GM12878 (cell line): ENCODE results near the gene RAE1. TPM values are rescaled to one million over a fixed set of nuclear protein-coding genes. Genes with fewer than 3 reads are reported as not detected.

Experiments
- BACH1 ChIP-seq: fragments of 450-650 bp; IDR thresholded peaks from 2 replicates; pipeline ENCODE4 v1.6.1; 2017; ENCODE audit warnings: mild to moderate bottlenecking, borderline replicate concordance
- BHLHE40 ChIP-seq, 2 experiments: fragments of 450-650 bp in 1 of 2; IDR thresholded peaks; 2 replicates each; pipeline ENCODE4 v1.6.1; 2011 to 2017; ENCODE audit warnings: low read depth in 2 of 2, borderline replicate concordance in 1 of 2, improper control_type of control experiment in 1 of 2, low read length in 1 of 2, mild to moderate bottlenecking in 1 of 2
- BMI1 ChIP-seq: fragments of 450-650 bp; IDR thresholded peaks from 2 replicates; pipeline ENCODE4 v1.6.1; 2016; ENCODE audit warnings: mild to moderate bottlenecking, moderate library complexity, borderline replicate concordance
- CBX5 ChIP-seq: sonication (generic); IDR thresholded peaks from 2 replicates; pipeline ENCODE4 v1.6.1; 2016; ENCODE audit warnings: low read depth, moderate library complexity, mild to moderate bottlenecking, inconsistent platforms
- CHD2 ChIP-seq: IDR thresholded peaks from 2 replicates; pipeline ENCODE4 v1.6.1; 2011; ENCODE audit warnings: low read depth, low read length, improper control_type of control experiment, borderline replicate concordance
- ESRRA ChIP-seq: IDR thresholded peaks from 2 replicates; pipeline ENCODE4 v1.6.1; 2012; ENCODE audit warnings: mild to moderate bottlenecking, low read length, improper control_type of control experiment
- HCFC1 ChIP-seq: fragments of 150-350 bp; IDR thresholded peaks from 2 replicates; pipeline ENCODE4 v1.6.1; 2014; ENCODE audit warnings: low read length
- IKZF2 ChIP-seq, 2 experiments: fragments of 450-650 bp; IDR thresholded peaks; 2 replicates each; pipeline ENCODE4 v1.6.1; 2017; ENCODE audit warnings: mild to moderate bottlenecking in 2 of 2, moderate library complexity in 2 of 2
- IRF4 ChIP-seq: IDR thresholded peaks from 2 replicates; pipeline ENCODE4 v1.6.1; 2011; ENCODE audit warnings: low read depth, low read length
- MXI1 ChIP-seq: fragments of 150-350 bp; IDR thresholded peaks from 2 replicates; pipeline ENCODE4 v1.6.1; 2011; ENCODE audit warnings: low read depth, mild to moderate bottlenecking, inconsistent platforms, low read length, improper control_type of control experiment
- NFXL1 ChIP-seq: fragments of 450-650 bp; IDR thresholded peaks from 2 replicates; pipeline ENCODE4 v1.6.1; 2017; ENCODE audit warnings: antibody characterized with exemption, mild to moderate bottlenecking, borderline replicate concordance
- NFYA ChIP-seq: IDR thresholded peaks from 2 replicates; pipeline ENCODE4 v1.6.1; 2011; ENCODE audit warnings: low read depth, mild to moderate bottlenecking, low read length, improper control_type of control experiment, borderline replicate concordance
- NR2C1 ChIP-seq: fragments of 450-650 bp; IDR thresholded peaks from 2 replicates; pipeline ENCODE4 v1.6.1; 2017; ENCODE audit warnings: antibody characterized with exemption, mild to moderate bottlenecking, moderate library complexity
- NRF1 ChIP-seq: conservative IDR thresholded peaks from 2 replicates; pipeline ENCODE4 v1.6.1; 2011; ENCODE audit warnings: mild to moderate bottlenecking, low read depth, low read length, improper control_type of control experiment
- PAX5 ChIP-seq: IDR thresholded peaks from 2 replicates; pipeline ENCODE4 v1.6.1; 2011; ENCODE audit warnings: low read depth, low read length, borderline replicate concordance
- POLR2AphosphoS2 ChIP-seq: IDR thresholded peaks from 2 replicates; pipeline ENCODE4 v1.6.1; 2011; ENCODE audit warnings: low read depth, mild to moderate bottlenecking, low read length, improper control_type of control experiment, moderate library complexity
- POLR2AphosphoS5 ChIP-seq: IDR thresholded peaks from 2 replicates; pipeline ENCODE4 v1.6.1; 2011; ENCODE audit warnings: mild to moderate bottlenecking, low read length, inconsistent platforms
- RB1 ChIP-seq: fragments of 450-650 bp; formaldehyde crosslinking; IDR thresholded peaks from 2 replicates; pipeline ENCODE4 v1.6.1; 2017; ENCODE audit warnings: mild to moderate bottlenecking, borderline replicate concordance
- SPI1 ChIP-seq: IDR thresholded peaks from 2 replicates; pipeline ENCODE4 v1.6.1; 2011; ENCODE audit warnings: low read depth, mild to moderate bottlenecking, low read length, moderate library complexity, borderline replicate concordance; ENCODE audit not compliant: insufficient read depth
- TARDBP ChIP-seq: IDR thresholded peaks from 2 replicates; pipeline ENCODE4 v1.6.1; 2016; ENCODE audit warnings: borderline replicate concordance
- WRNIP1 ChIP-seq: IDR thresholded peaks from 2 replicates; pipeline ENCODE4 v1.6.1; 2011; ENCODE audit warnings: low read depth, low read length, improper control_type of control experiment, borderline replicate concordance
- YY1 ChIP-seq: IDR thresholded peaks from 2 replicates; pipeline ENCODE4 v1.6.1; 2011; ENCODE audit warnings: low read depth, mild to moderate bottlenecking, low read length
- ZNF384 ChIP-seq: IDR thresholded peaks from 2 replicates; pipeline ENCODE4 v1.6.1; 2012; ENCODE audit warnings: low read depth, mild to moderate bottlenecking, low read length, improper control_type of control experiment, borderline replicate concordance
- polyA plus RNA-seq, 11 experiments: library from polyadenylated mRNA; depleted of rRNA in 4 of 11; unstranded in 6 of 11; stranded (reverse) in 5 of 11; fragments of >200 nt; fragmentation: Nextera tagmentation in 4 of 11; fragmentation: Illumina TruSeq in 1 of 11; extraction: Ambion mirVana in 4 of 11; extraction: Trizol in 1 of 11; gene quantifications; 1 replicate in 1 of 11; 2 replicates in 10 of 11; pipeline versions ENCODE4 v1.2.1 to v1.2.3, GENCODE V29; 2011 to 2016; ENCODE audit warnings: inconsistent platforms in 2 of 11, missing spikeins in 2 of 11, low read depth in 1 of 11
- total RNA-seq, 4 experiments: library from RNA; depleted of rRNA in 3 of 4; stranded (reverse); fragments of >200 nt in 3 of 4; fragmentation: Illumina TruSeq in 1 of 4; extraction: Trizol in 1 of 4; gene quantifications; 2 replicates each; pipeline versions ENCODE4 v1.2.1 to v1.2.3, GENCODE V29; 2013 to 2021
- TF ChIP-seq, protein P1 (sequence below): fragments of 450-650 bp; IDR thresholded peaks from 2 replicates; pipeline ENCODE4 v1.6.1; 2017; ENCODE audit warnings: mild to moderate bottlenecking
- TF ChIP-seq, protein P2 (sequence below), 3 experiments: IDR thresholded peaks in 2 of 3; conservative IDR thresholded peaks in 1 of 3; 2 replicates each; pipeline ENCODE4 v1.5.1; 2011; ENCODE audit warnings: low read depth in 3 of 3, low read length in 3 of 3, mild to moderate bottlenecking in 3 of 3, control low read depth in 2 of 3, moderate library complexity in 2 of 3, inconsistent platforms in 1 of 3, mixed read lengths in 1 of 3; ENCODE audit not compliant: control insufficient read depth in 2 of 3, insufficient read depth in 1 of 3; ENCODE audit errors: extremely low read depth in 1 of 3
- TF ChIP-seq, protein P3 (sequence below): IDR thresholded peaks from 2 replicates; pipeline ENCODE4 v1.6.1; 2011; ENCODE audit warnings: low read depth, mild to moderate bottlenecking, low read length, moderate library complexity, borderline replicate concordance; ENCODE audit errors: extremely low read depth

The RAE1 gene
- total and polyA plus RNA-seq, 10 of the 15 experiments (the other 5 are each of a cell fraction or from before 2014, with no cell fraction given), result 28.7 to 107 (median 49.3) TPM

DNA sequence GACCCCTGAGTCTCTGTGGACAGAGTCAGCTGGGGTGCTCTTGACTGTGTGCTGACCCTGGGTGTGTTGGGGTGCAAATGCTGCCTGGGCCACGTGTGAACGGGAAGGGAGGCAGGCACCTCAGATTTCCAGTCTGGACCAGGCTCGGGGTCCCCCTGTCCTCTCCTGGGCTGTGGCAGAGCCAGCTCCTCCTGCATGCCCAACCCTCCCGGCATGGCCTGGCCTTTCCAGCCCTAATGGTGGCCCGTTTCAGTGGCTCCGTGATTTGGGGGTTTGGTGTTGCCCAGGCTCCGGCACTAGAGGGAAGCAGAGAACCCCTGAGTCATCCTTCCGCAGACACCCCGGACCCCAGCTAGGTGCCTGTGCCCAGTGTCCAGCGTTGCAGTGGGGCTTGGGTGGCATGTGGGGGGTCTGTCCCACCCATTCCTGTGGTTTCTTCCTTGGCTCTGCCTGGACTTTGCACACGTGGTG lies 49.2 kb downstream of the RAE1 start (continued):
- TF ChIP-seq TARDBP (0 out of 2 replicates have a peak, but pooled peaks have one; percentile 42), NRF1 (no peak), MXI1 (peak; percentile 18), PAX5 (0 out of 2 replicates have a peak, but pooled peaks have one; percentile 36), SPI1 (no peak), NFYA (no peak), YY1 (peak; percentile 80), CHD2 (no peak), POLR2AphosphoS5 (no peak), POLR2AphosphoS2 (no peak; the same call in 1 of the 2 replicates), RB1 (no peak), ZNF384 (no peak), CBX5 (no peak), HCFC1 (no peak), NR2C1 (no peak), WRNIP1 (no peak), BACH1 (peak; percentile 92), NFXL1 (no peak), BMI1 (no peak), BHLHE40 (IDR thresholded peaks at IDR 0.05; ENCODE audit: borderline replicate concordance in 1 of 2, low read depth in 2 of 2, low read length in 1 of 2) (no peak), ESRRA (no peak), IKZF2 (IDR thresholded peaks at IDR 0.05) (no peak), IRF4 (0 out of 2 replicates have a peak, but pooled peaks have one; percentile 21)
- TF ChIP-seq, protein P1, sequence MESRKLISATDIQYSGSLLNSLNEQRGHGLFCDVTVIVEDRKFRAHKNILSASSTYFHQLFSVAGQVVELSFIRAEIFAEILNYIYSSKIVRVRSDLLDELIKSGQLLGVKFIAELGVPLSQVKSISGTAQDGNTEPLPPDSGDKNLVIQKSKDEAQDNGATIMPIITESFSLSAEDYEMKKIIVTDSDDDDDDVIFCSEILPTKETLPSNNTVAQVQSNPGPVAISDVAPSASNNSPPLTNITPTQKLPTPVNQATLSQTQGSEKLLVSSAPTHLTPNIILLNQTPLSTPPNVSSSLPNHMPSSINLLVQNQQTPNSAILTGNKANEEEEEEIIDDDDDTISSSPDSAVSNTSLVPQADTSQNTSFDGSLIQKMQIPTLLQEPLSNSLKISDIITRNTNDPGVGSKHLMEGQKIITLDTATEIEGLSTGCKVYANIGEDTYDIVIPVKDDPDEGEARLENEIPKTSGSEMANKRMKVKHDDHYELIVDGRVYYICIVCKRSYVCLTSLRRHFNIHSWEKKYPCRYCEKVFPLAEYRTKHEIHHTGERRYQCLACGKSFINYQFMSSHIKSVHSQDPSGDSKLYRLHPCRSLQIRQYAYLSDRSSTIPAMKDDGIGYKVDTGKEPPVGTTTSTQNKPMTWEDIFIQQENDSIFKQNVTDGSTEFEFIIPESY, result no peak
- TF ChIP-seq, protein P2, sequence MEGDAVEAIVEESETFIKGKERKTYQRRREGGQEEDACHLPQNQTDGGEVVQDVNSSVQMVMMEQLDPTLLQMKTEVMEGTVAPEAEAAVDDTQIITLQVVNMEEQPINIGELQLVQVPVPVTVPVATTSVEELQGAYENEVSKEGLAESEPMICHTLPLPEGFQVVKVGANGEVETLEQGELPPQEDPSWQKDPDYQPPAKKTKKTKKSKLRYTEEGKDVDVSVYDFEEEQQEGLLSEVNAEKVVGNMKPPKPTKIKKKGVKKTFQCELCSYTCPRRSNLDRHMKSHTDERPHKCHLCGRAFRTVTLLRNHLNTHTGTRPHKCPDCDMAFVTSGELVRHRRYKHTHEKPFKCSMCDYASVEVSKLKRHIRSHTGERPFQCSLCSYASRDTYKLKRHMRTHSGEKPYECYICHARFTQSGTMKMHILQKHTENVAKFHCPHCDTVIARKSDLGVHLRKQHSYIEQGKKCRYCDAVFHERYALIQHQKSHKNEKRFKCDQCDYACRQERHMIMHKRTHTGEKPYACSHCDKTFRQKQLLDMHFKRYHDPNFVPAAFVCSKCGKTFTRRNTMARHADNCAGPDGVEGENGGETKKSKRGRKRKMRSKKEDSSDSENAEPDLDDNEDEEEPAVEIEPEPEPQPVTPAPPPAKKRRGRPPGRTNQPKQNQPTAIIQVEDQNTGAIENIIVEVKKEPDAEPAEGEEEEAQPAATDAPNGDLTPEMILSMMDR (IDR thresholded peaks at IDR 0.05 in 2 of 3, conservative IDR thresholded peaks at IDR 0.05 in 1 of 3; ENCODE audit: control insufficient read depth in 2 of 3, extremely low read depth in 1 of 3, insufficient read depth in 1 of 3, low read depth in 3 of 3, low read length in 3 of 3), result peak; percentile 55 to 65 (median 64)
- TF ChIP-seq, protein P3, sequence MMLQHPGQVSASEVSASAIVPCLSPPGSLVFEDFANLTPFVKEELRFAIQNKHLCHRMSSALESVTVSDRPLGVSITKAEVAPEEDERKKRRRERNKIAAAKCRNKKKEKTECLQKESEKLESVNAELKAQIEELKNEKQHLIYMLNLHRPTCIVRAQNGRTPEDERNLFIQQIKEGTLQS, result no peak
